ENCODE measurements around the gene NCBP3.
"Not testable (repeated sequence)": the region's sequence is repeated elsewhere in the genome, so short reads cannot be mapped to it uniquely, and the experiment has no call there.

NCBP3 gene

DNA sequence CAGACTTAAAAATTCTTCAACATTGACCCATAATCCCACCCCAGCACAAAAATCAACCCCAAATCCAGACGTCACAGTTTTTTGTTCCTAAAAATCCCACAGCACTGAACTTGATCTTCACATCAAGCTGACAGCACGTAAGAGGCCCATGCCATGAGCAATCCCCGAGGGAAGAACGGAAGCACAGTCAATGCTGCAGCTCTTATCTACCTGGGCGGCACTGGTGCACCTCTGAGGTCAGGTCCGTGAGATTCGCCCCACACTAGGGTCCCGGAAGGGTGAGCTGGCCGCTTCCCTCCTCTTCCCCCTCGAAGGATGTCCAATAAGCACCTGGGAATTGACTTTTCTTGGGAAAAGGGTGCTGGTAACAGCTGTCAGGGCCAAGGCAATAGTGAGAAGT lies 33.8 kb downstream of the NCBP3 start:
- DNase-seq (ENCODE audit: low read depth): no peak

DNA sequence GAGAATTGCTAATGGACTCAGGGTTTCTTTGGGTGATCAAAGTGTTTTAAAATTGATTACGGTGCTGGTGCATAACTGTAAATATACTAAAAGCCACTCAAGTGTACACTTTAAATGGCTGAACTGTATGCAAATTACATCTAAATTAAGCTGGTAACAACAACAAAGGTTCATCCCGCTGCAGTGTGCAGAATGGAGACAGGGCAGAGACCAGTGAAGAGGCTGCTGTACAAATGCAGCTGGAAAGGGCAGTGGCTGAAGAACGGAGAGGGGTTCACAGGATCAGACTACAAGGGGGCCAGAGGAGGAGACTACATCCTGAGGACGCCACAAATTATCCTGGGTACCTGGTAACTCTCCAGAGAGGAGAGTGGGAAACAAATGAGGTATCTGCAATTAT lies 36.0 kb downstream of the NCBP3 start:
- no peak for DNase-seq (ENCODE audit: low read depth)

DNA sequence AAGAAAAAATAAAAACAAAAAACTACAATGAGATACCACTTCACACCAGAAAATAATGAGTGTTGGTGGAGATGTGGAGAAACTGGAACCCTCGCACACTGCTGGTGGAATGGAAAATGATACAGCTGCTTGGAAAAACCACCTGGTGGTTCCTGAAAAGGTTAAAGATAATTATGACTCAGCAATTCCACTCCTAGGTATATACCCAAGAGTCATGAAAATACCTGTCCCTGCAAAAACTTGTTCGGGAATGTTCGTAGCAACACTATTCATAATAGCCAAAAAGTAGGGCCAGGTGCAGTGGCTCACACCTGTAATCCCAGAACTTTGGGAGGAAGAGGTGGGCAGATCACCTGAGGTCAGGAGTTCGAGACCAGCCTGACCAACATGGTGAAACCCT lies 36.9 kb downstream of the NCBP3 start:
- DNase-seq (ENCODE audit: low read depth): no peak

DNA sequence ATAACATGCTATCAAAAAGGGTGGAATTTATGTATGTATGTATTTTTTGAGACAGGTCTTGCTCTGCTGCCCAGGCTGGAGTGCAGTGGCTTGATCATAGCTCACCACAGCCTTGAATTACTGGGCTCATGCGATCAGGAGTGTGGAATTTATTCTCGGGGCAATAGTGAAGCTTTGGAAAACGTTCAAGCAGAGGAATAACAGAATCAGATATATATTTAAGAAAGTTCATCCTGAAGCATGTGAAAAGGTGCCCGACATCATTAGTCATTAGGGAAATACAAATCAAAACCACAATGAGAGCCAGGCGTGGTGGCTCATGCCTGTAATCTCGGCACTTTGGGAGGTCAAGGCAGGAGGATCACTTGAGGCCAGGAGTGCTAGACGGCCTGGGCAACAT lies 37.3 kb downstream of the NCBP3 start:
- no peak for DNase-seq (ENCODE audit: low read depth)

DNA sequence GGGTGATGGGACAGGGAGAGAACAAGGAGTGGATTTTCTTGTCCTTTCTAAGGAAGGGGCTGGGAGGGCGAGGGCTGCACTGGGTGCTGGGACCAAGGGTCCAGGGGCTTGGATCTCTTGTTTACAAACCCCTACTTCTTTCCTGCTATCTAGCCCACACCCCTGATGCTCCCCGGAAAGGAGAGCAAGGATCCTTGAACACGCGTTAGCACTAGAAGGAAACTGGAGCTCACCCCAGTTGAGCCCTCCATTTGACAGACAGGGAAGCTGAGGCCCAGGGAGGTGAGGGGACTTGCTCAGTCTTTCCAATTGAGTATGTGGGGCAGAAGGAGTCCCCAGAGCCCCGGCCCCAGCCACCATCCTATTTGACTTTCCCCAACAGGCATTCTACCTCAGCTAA lies 40.5 kb downstream of the NCBP3 start:
- DNase-seq (ENCODE audit: low read depth): no peak

DNA sequence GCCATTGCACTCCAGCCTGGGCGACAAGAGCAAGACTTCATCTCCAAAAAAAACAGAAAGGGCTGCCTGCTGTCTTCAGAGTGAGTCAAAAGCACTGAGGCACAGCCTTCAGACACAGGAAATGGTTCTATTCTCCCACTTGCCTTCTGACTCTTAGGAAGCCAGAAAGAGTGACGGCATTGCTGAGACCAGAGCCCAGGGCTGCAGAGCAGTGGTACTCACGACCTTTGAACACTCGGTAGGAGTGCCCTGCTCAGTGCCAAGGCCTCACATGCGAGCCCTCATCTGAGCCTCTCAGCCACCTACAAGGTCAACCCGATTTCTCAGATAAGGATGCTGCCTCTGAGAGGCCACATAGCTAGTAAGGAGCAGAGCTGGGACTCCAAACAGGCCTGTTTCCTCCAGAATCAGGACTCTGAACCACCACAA lies 41.5 kb downstream of the NCBP3 start:
- no peak for DNase-seq (ENCODE audit: low read depth)

DNA sequence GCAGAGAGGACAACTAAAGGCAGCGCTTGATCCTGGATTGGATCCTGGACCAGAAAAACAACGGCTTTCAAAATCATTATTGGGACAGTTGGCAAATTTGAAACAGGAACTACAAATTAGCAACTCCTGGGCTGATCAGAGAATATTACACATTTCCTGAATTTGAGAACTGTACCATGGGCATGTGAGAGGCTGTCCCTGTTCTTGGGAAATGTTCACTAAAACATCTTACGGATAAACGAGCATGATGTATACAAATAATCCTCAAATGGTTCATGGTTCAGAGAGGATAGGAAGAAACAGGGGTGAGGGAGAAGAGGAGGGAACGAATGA lies 42.8 kb downstream of the NCBP3 start:
- no peak for DNase-seq (ENCODE audit: low read depth)

DNA sequence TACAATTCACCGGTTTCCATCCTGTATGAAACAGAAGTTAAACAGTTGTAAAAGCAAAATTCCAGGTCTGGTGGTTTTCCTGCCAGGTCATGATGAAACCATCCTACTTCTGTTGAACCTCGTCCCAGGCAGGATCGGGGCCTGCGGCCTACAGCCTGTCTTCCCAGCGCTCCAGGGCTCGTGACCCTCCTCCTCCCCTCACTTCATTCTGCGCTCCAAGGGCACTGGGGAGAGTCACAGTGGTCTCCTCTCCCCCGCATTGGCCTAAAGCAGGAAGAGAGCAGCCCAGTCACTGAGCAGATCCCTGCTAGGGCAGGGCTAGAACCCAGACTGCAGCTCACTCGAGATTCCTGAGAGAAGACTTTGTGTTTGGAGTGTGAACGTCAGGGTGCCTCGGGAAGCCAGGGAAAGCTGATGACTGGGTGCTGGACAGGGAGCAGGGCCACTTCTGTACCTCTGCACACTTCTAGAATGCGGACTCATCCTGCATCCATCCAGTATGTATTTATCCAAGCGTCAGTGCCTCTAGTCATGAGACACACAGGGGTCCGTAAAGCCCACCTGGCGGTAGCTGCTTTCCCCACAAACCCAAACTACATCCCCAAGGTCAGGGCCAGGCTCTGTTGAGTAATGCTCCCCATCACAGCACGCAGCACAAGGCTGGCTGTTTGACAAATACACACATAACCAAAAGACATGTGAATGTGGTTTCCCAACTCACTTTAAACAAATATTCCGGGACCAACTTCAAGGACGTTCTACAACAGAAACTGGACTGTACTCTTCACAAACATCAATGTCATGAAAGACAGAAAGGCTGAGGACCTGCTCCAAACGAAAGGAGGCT lies 43.4 kb downstream of the NCBP3 start:
- no peak for DNase-seq (ENCODE audit: low read depth)

DNA sequence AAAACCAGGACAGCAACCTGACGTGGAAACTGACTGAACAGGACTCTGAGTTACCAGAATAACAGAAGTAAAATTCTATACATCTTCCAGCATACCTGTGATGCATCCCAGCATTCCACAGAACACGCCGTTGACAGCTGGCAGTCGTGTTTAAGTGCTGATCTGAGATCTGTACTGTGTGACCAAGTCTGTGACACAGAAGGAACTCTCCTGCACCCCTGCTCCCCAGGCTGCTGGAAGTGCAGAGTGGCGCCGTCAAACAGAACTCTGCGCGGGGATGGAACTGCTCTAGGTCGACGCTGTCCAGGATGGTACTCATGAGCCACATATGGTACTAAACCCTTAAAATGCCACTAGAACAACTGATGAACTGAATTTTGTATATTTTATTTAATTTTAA lies 44.3 kb downstream of the NCBP3 start:
- DNase-seq (ENCODE audit: low read depth): no peak

DNA sequence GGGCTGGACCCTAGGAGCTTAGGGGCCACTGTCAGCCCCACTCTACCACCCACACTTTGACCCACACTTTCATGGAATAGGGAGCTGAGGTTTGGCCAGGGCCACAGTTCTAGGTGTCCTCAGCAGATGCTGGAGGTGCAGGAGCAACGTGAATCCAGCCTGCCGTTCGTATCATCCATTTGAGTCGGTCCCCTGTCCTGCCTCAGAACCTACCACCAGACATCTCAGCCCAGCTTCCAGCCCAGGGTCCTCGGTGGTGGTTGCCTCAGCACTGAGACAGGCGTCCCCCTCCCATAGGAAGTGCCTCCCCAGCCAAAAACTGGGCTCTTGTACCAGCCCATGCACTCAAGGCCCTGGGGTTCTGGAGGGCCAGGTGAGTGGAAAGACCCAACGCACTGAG lies 44.7 kb downstream of the NCBP3 start:
- no peak for DNase-seq (ENCODE audit: low read depth)

DNA sequence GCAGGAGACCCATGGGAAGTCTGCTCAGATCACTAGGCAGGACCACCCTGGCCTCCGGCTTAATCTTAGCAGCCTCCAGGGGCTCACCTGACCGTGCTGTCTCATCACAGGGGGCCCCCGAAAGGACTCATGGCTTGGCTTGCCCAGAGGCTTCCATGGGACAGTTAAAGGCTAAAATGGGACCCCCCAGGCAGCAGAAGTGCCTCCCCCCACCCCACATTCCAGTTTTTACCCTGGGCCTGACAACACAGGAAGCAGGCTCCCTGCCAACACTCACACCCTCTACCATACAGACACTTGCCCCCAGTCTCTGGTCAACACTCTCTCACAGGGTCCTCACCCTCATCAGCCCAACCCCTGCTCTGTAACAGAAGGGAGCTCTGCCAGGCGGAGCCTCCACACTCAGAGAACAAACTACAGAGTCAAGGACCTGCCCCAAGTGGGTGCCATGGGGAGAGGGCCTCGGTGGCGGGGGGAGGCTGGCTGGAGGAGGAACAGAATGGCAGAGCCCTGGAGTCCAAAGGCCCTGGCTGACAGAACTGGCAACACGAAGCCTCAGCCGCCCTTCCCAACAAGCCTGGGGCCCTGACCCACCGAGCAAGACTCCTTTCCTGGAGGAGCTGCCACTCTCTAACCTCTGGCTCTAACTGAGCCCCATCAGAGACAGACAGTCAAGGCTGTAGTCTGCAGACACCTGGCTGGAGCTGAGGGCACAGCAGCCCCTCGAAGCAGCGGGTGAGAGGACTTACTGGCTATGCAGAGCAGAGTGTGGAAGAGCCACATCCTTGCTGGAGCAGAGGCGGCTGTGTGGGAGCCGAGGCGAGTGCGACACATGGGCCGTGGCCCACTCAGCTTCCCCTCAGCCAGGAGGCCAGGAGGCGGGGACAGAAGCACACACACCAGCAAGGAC lies 45.4 kb downstream of the NCBP3 start, which contains the start of gene ITGAE:
Gene ITGAE, minus strand, starts transcription at position 827 of the 910 bp plus-strand sequence. Its CDS starts 44 bp downstream, at position 783.
- DNase-seq (ENCODE audit: low read depth): no peak

DNA sequence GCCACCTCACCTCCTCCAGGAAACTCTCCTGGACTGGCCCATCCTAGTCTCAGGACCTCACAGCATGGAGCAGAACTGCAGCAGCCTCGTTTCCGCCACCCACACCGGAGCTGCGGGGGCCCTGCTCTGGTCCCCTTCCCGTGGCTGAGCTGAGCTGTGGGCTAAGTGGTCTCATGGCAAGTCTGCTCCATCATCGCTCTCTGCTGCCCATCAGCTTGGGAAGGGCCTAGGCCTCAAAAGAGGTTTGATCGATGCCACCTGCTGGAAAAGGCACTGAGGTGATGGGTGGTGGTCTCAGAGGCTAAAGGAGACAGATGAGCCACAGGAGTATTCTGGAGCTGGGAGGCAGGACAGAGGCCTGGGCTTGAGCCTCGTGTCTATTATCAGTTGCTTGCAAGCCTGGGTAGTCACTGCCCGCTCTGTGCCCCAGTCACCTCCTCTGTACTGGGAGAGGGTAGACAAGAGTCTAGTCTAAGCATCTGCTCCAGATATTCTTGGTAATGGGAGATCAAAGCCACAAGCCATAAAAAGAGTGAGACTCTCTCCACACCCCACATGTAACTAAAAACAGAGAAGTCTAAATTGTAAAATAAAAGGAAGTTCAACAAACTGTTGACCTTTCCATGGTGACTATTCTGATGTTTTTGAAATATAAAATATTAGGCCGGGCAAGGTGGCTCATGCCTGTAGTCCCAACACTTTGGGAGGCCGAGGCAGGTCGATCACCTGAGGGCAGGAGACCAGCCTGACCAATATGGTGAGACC lies 46.7 kb downstream of the NCBP3 start:
- DNase-seq (ENCODE audit: low read depth): no peak

DNA sequence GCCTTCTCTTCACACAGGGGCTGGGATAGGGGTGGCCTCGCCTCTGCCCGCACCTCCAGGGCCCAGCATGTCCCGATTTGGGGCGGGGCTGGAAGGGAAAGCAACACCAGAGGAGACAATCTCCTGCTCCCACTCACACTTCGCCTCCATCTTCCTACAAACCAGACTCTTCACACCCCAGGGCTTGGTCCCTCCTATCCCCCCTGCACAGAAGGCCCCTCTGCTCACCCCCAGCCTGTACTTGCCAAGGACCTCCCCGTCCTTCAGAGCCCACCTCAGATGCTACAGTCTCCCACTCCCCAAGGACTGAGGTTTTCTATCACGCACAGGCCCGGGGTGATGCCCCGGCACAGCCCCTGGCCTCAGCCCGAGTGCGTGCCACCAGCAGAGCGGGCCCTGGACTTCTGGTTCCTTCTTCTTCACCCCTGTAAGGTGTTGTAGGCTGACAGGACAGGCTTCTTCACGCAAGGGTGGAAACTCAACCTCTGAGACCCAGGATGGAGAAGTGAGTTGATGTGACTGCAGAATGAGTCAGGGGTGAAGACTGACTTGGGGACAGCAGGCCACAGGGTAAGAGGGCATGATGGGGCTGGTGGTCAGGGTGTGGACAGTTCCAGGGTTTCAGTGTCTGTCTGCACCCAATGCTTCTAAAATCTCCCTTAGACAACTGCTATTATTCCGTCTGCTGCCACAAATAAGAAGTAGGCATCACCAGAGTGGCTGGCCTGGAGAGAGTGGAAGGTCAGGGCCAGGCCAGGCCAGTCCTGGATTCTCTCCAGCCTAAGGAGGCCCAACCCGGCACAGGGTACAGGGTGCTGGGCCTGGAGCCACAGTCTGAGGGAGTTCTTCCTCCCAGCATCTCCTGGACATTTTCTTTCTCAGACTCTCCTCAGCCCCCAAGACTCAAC lies 47.5 kb downstream of the NCBP3 start:
- no peak for DNase-seq (ENCODE audit: low read depth)

DNA sequence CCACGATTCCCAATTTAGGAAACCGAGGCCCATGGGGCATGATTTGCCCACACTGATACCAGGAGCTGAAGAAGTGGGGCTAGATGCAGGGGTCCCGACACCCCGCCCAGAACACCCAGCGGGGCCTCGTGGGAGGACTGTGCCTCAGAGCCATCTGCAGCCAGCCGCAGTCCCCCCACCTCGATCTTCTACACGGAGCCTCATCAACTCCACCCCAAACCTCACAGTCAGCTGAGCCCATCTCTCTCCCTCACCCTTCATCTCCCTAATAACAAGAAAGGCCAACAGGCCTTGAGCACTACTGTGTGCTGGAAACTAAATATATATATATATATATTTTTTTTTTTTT lies 49.2 kb downstream of the NCBP3 start:
- peak; percentile 14 for DNase-seq (ENCODE audit: low read depth)

DNA sequence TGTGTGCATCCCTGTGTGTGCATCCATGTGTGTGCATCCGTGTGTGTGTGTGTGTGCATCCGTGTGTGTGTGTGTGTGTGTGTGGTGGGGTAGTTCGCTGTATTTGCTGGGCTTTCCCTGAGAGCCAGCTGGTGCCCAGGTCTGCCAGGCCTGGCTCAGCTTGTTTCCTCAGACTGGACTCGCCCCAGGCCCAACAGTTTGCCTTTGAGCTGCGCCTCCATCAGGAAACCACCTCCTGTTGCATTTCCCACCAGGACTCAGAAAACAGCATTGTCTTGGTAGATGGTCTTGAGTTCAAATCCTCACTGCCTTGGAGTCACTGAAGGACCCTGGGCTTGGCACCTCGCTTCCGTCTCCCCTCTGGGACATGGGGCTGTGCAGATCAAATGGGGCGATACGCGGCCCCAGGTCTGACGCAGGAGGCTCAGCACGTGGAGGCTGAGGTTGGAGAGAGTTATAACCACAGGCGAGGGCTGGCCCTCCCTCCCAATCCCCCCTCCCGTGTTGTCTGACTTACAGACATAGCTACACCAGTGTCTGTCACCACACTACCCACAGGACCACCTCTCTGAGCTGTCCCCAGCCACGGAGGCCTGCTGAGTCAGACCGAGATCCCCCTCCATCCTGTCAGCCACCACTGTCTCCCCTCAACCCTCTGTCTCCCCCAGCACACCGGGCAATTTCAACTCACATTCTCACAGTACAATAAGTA lies 49.8 kb downstream of the NCBP3 start:
- peak; percentile 69 for DNase-seq (ENCODE audit: low read depth)

DNA sequence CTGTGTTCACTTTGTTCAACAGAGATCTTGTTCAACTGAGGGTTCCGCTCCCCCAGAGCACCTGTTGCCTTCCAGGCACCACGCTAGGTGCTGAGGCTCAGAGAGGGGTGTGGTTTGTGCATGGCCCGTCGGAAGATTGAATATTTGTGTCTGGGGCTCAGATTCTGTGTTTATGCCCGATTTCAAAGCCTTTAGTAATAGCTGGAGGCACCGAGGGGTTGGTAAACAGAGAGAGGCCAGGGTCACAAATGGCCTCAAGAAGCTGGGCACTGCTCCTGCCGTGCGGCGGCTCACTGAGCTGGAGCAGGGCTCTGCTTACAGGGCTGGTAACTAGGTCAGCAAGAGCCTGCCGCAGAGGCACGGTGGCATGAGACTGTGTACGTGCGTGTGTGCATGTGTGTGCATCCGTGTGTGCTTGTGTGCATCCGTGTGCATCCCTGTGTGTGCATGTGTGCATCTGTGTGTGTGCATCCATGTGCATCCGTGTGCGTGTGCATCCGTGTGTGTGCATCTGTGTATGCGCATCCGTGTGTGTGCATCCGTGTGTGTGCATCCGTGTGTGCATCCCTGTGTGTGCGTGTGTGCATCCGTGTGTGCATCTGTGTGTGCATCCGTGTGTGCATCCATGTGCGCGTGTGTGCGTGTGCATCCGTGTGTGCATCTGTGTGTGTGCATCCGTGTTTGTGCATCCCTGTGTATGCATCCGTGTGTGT lies 50.5 kb downstream of the NCBP3 start:
- no peak for DNase-seq (ENCODE audit: low read depth)

DNA sequence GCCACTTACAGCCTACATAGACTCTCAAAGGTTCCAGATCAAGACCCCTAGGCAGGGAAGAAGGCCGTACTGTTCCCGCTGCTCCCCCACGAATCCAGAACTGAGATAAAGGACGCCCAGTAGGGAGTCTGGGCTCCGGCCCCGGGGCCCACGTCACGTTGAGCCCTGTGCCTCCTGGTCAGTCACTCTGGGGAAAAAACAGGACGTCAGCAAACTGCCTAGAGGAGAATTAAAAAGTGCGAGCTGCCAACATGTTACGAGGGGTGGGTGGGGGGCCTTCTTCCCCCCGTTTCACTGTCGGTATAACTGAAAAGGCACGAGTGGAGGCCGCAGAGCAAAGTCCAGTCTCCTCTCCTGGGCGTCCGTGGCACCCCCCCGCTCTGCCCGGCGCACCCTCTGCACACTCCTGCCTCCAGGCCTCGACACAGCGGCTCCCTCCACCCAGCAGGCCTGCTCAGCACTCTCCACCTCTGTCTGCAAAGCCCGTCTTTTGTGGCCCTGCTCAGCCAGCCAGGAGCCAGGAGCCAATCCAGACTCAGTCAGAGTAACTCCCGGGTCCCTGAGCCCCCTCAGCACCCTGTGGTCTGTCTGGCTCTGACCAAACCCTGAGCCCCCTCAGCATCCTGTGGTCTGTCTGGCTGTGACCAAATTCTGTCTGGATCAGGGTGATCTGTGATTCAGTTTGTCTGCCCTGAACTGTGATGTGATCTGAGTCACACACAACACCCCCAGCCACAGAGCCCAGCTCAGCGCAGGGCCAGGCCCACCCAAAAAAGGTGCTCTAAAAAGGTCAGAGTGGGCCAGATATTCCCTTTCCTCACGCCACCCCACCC lies 51.3 kb downstream of the NCBP3 start:
- DNase-seq (ENCODE audit: low read depth): peak; percentile 40

DNA sequence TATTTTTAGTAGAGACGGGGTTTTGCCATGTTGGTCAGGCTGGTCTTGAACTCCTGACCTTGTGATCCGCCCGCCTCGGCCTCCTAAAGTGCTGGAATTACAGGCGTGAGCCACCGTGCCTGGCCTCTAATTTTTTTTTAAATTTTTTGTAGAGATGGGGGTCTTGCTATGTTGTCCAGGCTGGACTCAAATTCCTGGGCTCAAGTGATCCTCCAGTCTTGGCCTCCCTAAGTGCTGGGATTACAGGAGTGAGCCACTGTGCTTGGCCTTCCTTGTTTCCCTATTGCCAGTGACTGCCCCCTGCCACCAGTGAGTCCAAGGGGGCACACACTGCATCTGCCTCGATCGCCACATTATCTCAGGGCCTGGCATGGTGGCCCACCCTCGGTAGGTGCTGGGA lies 51.9 kb downstream of the NCBP3 start:
- DNase-seq (ENCODE audit: low read depth): not testable (repeated sequence)

DNA sequence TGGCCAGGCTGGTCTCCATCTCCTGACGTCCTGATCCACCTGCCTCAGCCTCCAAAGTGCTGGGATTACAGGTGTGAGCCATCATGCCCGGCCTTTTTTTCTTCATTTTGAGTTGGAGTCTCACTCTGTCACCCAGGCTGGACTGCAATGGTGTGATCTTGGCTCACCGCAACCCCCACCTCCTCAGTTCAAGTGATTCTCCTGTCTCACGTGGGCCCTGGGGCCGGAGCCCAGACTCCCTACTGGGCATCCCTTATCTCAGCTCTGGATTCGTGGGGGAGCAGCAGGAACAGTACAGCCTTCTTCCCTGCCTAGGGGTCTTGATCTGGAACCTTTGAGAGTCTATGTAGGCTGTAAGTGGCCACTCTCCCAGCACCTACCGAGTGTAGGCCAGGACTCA lies 52.8 kb downstream of the NCBP3 start:
- not testable (repeated sequence) for DNase-seq (ENCODE audit: low read depth)
